Measurements from ENCODE around the gene CD300LG.

- TF ChIP-seq CTCF (conservative IDR thresholded peaks at IDR 0.05 in 1 of 2, IDR thresholded peaks at IDR 0.05 in 1 of 2; ENCODE audit: low read depth in 1 of 2, low read length in 2 of 2) (no peak), EZH2 (IDR thresholded peaks at IDR 0.05; ENCODE audit: low read length, missing control alignments) (no peak)
Observed at GRCh38 chr17:43881181-43881580, 34.2 kb downstream of the CD300LG start.

All from fibroblast of lung (primary cell).